ES-I3 (cell line): ENCODE results near the gene SLC39A11.

ENCODE experiments used
- H3K36me3 ChIP-seq: 2 replicates; pipeline ENCODE4 v1.6.1; 2013; ENCODE audit warnings: mild to moderate bottlenecking, low read length, control low read depth, moderate library complexity; ENCODE audit not compliant: insufficient read depth
- H3K4me1 ChIP-seq: 2 replicates; pipeline ENCODE4 v1.6.1; 2013; ENCODE audit warnings: mild to moderate bottlenecking, control low read depth, low read length; ENCODE audit not compliant: insufficient read depth
- H3K9ac ChIP-seq: 2 replicates; pipeline ENCODE4 v1.6.1; 2013; ENCODE audit warnings: low read depth, mild to moderate bottlenecking, low read length, moderate library complexity
- H3K9me3 ChIP-seq: 2 replicates; pipeline ENCODE4 v1.6.1; 2013; ENCODE audit warnings: mild to moderate bottlenecking, low read length, moderate library complexity; ENCODE audit not compliant: control insufficient read depth, insufficient read depth

Gene SLC39A11

DNA sequence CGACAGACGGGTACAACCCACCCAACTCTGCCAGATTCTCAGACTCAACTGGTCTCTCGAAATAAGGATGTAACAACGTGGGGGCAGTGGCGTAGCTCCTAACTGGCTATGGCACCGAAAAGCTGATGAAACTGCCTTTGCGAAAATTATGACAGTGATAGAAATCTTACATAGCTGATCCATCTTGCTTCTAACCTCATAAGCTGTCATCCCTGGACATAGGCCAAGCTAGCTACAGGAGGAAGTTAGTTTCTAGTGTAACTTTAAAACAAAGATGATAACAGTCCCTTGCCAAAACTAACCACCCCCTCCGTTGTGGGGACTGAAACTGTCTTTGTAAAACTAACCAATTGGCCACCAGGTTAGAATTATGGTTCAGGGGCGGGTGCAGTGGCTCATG lies 220.1 kb downstream of the SLC39A11 start:
- Histone ChIP-seq H3K9me3 (no peaks in the 10 kb centered on the region; the same call in 1 of the 2 replicates), H3K9ac (no peak overlapping the region), H3K36me3 (no peaks in the 10 kb centered on the region), H3K4me1 (no peaks in the 10 kb centered on the region)

DNA sequence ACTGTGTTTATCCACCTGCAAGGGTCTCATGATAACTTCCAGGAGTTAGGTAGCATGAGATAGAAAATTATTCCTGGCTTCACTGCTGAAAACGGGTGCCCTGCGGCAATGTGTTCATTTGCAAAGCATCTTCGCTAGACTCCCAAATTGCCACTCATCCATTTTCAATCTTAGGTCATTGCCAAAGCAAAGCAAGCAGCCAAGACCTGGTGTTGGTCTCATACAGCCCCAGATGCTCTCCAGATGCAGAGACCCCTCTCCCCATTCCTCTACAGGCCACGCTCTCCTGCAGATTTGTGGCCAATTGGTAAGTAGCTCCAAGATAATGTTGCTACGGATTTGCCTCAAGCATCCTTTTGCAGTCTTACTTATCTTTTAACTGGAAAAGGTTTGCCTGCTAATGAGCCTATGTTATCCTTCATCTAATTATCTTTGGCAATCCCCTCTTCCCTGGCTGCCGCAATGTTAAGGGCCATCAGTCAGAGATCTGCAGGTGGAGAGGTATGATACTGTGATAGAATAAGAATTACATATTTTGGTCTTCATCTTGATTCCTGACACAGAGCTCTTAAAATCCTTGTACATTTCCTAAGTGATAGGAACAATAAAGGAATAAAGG lies 222.0 kb downstream of the SLC39A11 start:
- Histone ChIP-seq H3K4me1 (no peaks in the 10 kb centered on the region), H3K36me3 (no peaks in the 10 kb centered on the region), H3K9ac (no peak overlapping the region), H3K9me3 (peaks cover 6% of the 10 kb centered on the region; the same call in 1 of the 2 replicates)

DNA sequence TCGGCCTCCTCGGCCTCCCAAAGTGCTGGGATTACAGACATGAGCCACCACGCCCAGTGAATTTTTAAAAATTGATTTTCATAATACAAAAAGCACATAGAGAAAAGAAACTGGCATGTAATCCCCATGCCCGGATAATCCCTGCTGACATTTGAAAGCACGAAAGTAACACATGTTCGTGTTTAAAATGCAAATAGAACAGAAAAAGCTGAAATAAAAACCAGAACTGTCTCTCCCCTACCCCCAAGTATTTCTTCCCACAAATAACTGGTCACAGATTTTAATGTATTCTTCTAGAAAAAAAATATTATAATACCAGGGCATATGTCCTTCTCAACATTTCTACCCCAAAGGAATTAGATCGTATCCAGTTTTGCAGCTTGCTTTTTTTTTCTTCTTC lies 222.9 kb downstream of the SLC39A11 start:
- H3K4me1 ChIP-seq = no peaks in the 10 kb centered on the region
- no peak overlapping the region for H3K9ac ChIP-seq

DNA sequence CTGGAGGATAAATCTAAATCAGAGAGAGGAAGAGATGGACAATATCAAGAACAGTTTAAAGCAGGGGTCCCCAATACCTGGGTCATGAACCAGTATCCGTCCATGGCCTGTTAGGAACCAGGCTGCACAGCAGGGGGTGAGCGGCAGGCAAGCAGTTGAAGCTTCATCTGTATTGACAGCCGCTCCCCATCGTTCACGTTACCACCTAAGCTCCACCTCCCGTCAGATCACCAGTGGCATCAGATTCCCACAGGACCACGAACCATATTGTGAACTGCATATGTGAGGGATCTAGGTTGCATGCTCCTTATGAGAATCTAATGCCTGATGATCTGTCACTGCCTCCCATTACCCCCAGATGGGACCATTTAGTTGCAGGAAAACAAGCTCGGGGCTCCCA lies 226.5 kb downstream of the SLC39A11 start:
- H3K4me1 ChIP-seq = no peaks in the 10 kb centered on the region
- H3K9ac ChIP-seq = no peak overlapping the region
- peaks cover 6% of the 10 kb centered on the region; the same call in 1 of the 2 replicates for H3K9me3 ChIP-seq
- H3K36me3 ChIP-seq = no peaks in the 10 kb centered on the region

More for the DNA sequence above, 222.9 kb downstream of the SLC39A11 start:
- no peaks in the 10 kb centered on the region for H3K36me3 ChIP-seq
- H3K9me3 ChIP-seq = peaks cover 6% of the 10 kb centered on the region; the same call in 1 of the 2 replicates

DNA sequence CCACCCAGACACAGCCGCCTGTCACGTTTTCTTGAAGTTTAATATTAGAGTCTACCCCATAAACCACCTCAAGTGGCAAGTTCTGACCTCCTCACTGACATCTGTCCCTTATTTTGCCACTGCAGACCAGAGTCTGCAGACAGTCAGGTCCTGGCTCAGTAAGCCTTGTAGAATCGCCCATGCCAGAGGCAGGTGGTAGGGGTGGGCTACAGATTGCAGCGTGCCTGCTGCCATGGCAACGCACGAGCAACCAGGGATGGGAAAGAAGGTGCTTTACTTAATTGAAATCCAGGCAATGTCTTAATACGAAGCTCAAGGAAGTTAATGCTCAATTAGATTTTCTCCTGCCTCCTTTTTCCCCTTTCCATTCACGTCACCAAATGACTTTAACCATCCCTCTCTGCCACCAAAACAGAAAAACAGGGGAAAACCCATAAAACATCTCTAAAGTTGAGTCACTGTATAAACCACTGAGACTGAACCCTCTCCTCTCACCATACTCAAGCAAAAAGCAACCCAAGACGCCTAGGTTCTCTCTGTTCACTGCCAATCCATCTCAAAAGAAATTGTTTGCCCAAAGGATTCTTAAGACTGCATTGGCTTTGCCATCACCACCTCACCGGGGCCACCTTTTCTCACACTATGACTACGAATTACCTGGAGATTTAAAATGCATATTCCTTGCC lies 228.8 kb downstream of the SLC39A11 start:
- Histone ChIP-seq H3K4me1 (no peaks in the 10 kb centered on the region), H3K9me3 (peaks cover 6% of the 10 kb centered on the region; the same call in 1 of the 2 replicates), H3K36me3 (no peaks in the 10 kb centered on the region), H3K9ac (no peak overlapping the region)

DNA sequence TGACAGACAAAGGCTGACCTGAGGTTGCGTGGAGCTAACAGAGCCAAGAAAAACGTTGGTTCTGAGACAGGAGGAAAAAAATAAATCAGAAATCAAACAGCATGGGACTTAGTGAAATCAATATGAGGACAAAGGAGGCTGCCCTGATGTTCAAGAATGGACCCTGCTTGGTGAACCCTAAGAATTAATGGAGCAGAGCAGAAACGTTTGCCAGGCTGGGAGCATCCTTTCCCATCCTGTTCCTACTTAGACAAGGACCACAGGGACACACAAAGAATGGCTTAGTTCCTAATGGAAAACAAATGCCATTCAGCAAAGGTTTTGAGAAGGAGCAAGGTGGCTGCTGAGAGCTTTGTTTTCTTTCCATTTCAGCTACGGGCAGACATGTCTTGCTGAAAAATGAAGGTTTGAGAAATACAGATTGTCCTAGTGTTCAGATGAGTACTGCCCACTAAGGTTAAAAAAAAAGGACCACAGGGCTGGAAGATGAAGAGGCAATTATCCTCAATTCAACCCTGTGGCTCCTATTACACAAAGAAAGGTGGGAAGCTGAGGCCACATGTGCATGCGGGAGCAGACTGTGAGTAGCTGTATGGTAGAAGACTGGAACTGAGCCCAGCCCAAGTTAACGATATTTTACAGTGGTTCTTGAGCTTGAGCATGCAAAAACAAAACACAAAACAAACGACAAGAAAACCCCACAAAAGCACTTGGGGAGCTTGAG lies 230.1 kb downstream of the SLC39A11 start:
- peaks cover 6% of the 10 kb centered on the region; the same call in 1 of the 2 replicates for H3K9me3 ChIP-seq
- no peak overlapping the region for H3K9ac ChIP-seq
- no peaks in the 10 kb centered on the region for H3K4me1 ChIP-seq
- H3K36me3 ChIP-seq = no peaks in the 10 kb centered on the region

DNA sequence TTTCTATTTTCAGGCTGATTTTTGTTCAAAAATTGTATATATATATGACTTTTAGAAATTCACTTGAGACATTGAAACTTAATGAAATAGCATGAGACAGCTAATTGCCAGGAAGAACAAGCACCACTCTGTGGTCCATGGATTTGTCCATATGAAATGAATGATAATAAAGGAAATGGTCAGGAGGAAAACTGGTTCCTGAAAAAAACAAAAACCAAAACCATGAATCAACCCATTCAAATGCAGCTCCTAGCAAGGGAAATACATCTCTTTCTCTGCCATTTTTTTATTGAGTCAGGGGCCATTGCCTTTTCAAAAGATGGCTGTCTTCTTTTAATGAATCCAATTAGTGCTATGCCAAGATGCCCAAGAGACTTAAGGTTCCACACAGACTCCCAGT lies 230.7 kb downstream of the SLC39A11 start:
- Histone ChIP-seq H3K36me3 (no peaks in the 10 kb centered on the region), H3K4me1 (no peaks in the 10 kb centered on the region), H3K9ac (no peak overlapping the region), H3K9me3 (peaks cover 6% of the 10 kb centered on the region; the same call in 1 of the 2 replicates)

DNA sequence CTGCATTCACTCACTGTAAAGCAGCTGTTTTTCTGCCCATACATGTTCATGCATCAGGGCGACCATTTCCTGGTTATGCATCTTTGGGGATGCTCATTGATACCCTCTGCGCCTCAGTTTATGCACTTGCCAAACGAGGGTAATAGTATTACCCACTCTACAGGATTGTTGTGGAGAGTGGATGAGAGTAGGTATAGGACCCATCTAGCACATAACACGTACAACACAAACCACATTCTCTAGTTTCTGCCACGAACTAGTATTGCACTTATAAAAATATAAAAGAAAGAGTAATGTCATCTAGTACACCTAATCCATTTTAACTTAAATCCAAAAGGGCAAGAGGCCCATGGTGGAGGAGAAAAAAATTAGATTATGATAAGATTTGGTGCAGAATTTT lies 231.7 kb downstream of the SLC39A11 start:
- no peaks in the 10 kb centered on the region for H3K36me3 ChIP-seq

DNA sequence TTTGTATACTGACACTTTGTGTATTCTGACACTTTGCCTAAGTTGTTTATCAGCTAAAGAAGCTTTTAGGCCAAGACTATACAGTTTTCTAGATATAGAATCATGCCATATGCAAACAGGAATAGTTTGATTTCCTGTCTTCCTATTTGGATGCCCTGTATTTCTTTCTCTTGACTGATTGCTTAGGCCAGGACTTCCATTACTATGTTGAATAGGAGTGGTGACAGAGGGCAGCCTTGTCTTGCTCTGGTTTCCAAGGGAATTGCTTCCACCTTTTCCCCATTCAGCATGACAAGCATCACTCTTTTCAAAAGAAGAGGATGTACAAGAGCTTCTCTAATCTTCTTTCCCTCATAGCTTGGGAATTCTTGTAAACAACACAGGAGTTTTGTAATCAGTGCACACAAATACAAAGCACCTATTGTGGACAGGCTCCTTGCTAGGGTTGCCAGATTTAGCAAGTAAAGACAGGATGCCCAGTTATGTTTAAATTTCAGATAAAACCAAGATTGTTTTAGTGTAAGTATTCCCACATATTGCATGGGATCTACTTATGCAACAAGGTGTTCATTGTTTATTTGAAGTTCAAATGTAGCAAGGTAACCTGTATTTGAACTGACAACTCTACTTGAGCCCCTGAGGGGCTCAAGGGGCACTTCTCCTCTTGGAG lies 233.5 kb downstream of the SLC39A11 start:
- H3K4me1 ChIP-seq = no peaks in the 10 kb centered on the region
- H3K9ac ChIP-seq = no peak overlapping the region
- H3K9me3 ChIP-seq = no peaks in the 10 kb centered on the region
- H3K36me3 ChIP-seq = no peaks in the 10 kb centered on the region

More for the DNA sequence above, 231.7 kb downstream of the SLC39A11 start:
- Histone ChIP-seq H3K9me3 (no peaks in the 10 kb centered on the region; the same call in 1 of the 2 replicates), H3K4me1 (no peaks in the 10 kb centered on the region), H3K9ac (no peak overlapping the region)

DNA sequence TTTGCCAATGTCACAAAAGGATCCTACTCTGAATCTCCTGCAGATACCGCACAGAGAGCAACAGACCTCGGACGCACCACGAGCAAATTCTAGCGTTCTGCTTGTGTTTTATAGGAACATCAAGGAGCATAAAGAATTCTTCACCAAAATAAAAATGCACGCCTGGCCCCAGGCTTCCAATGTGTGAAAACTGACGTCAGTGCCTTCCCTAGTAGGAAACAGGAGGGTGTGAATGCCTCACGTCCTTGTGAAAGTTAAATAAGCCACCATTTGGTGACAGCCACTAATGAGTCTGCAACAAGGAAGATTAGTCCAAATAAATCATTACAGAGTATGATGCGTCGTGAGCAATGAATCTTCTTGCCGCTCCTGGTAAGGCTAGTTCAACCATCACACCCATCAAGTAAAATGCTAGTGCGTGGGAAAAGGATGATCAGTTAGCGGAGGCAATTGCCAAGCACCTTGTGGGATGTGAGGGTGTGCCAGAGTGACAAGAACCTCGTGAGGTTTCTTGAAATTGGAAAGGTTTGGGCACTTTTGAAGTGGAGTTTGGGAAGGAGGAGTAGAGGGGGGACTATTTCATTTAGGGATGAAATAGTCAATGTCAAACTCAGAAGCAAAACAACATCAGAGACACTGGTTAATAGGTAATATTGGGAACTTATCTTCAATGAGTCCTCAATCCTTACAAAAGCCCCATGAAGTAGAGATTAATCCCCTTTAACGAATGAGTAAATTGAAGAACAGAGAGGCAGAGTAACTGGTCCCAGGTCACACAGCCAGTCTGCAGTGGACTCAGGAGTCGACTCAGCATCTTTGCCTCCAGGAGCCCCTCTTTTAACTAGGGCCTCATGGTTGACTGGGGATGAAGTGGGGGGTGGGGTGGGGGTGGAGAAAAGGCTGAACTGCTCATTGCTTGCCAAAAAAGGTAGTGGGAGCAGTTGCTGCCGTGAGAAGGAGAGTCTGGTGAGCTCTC lies 238.8 kb downstream of the SLC39A11 start:
- Histone ChIP-seq H3K9me3 (no peaks in the 10 kb centered on the region), H3K36me3 (no peaks in the 10 kb centered on the region), H3K9ac (no peak overlapping the region), H3K4me1 (no peaks in the 10 kb centered on the region)

DNA sequence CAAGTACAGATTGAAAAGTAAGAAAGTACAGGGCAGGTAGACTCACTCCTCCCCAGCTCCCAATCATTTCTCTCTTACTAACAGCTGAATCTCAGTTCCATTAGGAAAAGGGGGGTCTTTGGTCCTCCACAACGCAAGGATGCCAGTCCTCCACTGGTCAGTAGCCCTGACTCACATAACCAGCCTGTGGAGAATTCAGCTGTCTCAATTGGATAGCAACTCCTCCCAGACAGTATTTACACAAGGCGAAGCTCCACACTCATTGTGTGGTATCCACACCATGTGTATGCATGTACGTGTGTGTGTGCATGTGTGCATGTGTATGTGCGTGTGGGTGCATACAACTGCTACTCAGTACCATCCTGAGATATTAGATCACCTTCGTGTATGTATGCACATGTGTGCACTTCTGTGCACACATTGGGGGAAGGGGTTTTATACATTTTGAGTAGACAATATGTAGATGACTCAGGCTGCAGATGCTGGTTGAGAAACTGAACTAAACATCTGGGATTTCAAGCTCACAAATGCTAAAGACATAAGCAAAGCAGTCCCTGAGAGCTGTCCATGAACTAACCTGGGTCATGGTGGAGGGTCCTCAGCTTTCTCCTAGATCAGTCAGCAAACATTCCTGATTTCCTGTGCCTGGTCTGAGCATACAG lies 240.1 kb downstream of the SLC39A11 start:
- Histone ChIP-seq H3K9ac (no peak overlapping the region), H3K9me3 (no peaks in the 10 kb centered on the region), H3K36me3 (no peaks in the 10 kb centered on the region), H3K4me1 (no peaks in the 10 kb centered on the region)

DNA sequence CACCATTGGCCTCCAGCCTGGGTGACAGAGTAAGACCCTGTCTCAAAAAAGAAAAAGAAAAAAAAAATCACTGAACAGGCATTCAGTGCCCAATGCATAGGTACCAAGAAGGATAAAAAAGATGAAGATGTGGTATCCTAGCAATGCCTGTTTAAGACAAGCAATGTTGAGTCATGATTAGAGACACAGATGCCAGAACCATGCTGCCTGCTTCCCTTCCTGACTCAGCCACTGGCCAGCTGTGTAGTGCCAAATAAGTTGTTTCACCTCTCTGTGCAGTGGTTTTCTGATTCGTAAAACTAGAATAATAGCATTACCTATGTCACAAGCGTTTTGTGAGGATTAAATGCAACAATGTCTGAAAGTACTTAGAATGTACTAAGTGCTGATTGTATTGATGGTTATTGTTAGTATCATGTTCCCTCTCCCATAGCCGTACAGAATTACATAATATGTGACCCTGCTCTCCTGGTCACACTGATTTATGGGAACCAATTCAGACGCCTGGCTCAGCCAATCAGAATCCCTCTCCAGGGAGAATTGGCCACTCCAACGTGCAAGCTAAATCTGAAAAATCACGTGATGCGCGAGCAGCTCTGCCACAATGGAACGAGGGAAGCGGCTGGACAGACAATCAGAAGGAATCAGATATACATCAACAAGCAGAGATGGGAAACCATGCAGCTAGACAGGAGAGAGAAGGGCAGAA lies 241.9 kb downstream of the SLC39A11 start:
- Histone ChIP-seq H3K9ac (no peak overlapping the region), H3K9me3 (no peaks in the 10 kb centered on the region), H3K4me1 (no peaks in the 10 kb centered on the region), H3K36me3 (no peaks in the 10 kb centered on the region)

DNA sequence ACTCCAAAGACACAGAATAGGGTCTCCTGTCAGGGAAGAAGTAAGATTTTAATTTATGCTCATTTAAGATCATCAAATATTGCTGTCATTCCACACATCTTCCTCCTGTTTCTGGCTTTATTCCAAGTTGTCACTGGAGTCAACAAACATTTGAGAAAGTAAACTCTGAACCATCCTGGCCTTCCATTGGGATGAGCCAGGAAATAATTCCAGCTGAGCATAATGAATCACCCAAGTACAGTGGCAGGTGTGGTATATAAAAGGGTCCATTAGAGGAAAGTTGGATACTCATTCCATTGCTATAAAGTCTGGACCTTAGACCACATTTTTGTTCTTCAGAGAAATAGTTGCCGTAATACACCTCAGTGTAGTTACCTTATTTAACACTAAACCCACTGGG lies 246.1 kb downstream of the SLC39A11 start:
- no peaks in the 10 kb centered on the region for H3K9me3 ChIP-seq
- H3K36me3 ChIP-seq = no peaks in the 10 kb centered on the region
- H3K4me1 ChIP-seq = no peaks in the 10 kb centered on the region
- H3K9ac ChIP-seq = no peak overlapping the region
